B cell (primary cell): ENCODE data around the gene ODAD4. TPM values are rescaled to one million over a fixed set of nuclear protein-coding genes. Genes with fewer than 3 reads are reported as not detected.

Experiments used
- ATAC-seq: fragments of 200-7000 bp; cut with Tn5 transposase; one replicate; pipeline ENCODE4 v1.10.0; 2021; ENCODE audit warnings: low read depth, mild to moderate bottlenecking, moderate number of reproducible peaks, moderate library complexity
- CTCF ChIA-PET: fragments of 350-600 bp; sonication (Branson Sonifier 250); formaldehyde crosslinking; loops from one replicate; lab custom pipeline; 2021; ENCODE audit warnings: antibody characterized with exemption, inconsistent platforms; lab: Charles Lee
- POLR2A ChIA-PET: fragments of 350-600 bp; sonication (Branson Sonifier 250); formaldehyde crosslinking; loops from one replicate; lab custom pipeline; 2021; ENCODE audit warnings: antibody characterized with exemption; lab: Charles Lee
- DNase-seq: peaks from one replicate; pipeline ENCODE4 v3.0.0; 2013
- H2AFZ ChIP-seq: 2 replicates; pipeline ENCODE4 v1.6.1; 2012; ENCODE audit warnings: mild to moderate bottlenecking, low read depth, low read length; ENCODE audit not compliant: insufficient read depth, poor library complexity, severe bottlenecking
- H3K27ac ChIP-seq, 2 donors: 1 replicate in 1 of 2; 2 replicates in 1 of 2; pipeline ENCODE4 v1.5.1; 2012 to 2013; ENCODE audit warnings: low read length in 2 of 2, mild to moderate bottlenecking in 2 of 2, moderate library complexity in 1 of 2
- H3K27me3 ChIP-seq, 4 experiments: fragments of 200-600 bp in 1 of 4; sonication (generic) in 1 of 4; replicated peaks in 1 of 4; 1 replicate in 2 of 4; 2 replicates in 2 of 4; pipeline versions ENCODE4 v1.6.1 to v1.7.0; 2013 to 2016; ENCODE audit warnings: low read length in 3 of 4, mild to moderate bottlenecking in 2 of 4, mixed read lengths in 1 of 4, moderate library complexity in 1 of 4; ENCODE audit not compliant: insufficient read depth in 4 of 4, control insufficient read depth in 3 of 4; ENCODE audit errors: control extremely low read depth in 1 of 4
- H3K36me3 ChIP-seq, 2 experiments: replicated peaks in 1 of 2; 1 replicate in 1 of 2; 2 replicates in 1 of 2; pipeline versions ENCODE4 v1.6.1 to v1.7.1; 2013; ENCODE audit warnings: low read length in 1 of 2; ENCODE audit not compliant: insufficient read depth in 2 of 2, control insufficient read depth in 1 of 2; ENCODE audit errors: control extremely low read depth in 1 of 2, extremely low read depth in 1 of 2
- H3K4me1 ChIP-seq, 2 donors: fragments of 200-600 bp in 1 of 2; sonication (generic) in 1 of 2; 1 replicate in 1 of 2; 2 replicates in 1 of 2; pipeline versions ENCODE4 v1.5.1 to v1.6.1; 2013 to 2017; ENCODE audit warnings: low read length in 2 of 2; ENCODE audit not compliant: control insufficient read depth in 2 of 2, insufficient read depth in 2 of 2
- H3K4me2 ChIP-seq: replicated peaks from 2 replicates; pipeline ENCODE3; 2012; ENCODE audit warnings: mild to moderate bottlenecking, low read depth, low read length; ENCODE audit not compliant: poor library complexity, severe bottlenecking
- H3K4me3 ChIP-seq, 5 experiments: fragments of 200-600 bp in 1 of 5; sonication (generic) in 1 of 5; 1 replicate in 3 of 5; 2 replicates in 2 of 5; pipeline versions ENCODE4 v1.5.1 to v1.7.0; 2011 to 2016; ENCODE audit warnings: low read length in 4 of 5, mild to moderate bottlenecking in 4 of 5, low read depth in 2 of 5, control low read depth in 1 of 5, moderate library complexity in 1 of 5; ENCODE audit not compliant: insufficient read depth in 1 of 5; ENCODE audit errors: control extremely low read depth in 1 of 5, extremely low read depth in 1 of 5
- H3K79me2 ChIP-seq: fragments of 200-600 bp; sonication (generic); one replicate; pipeline ENCODE4 v1.6.0; 2016; ENCODE audit warnings: low read length; ENCODE audit not compliant: control insufficient read depth, insufficient read depth
- H3K9ac ChIP-seq: fragments of 200-600 bp; sonication (generic); 2 replicates; pipeline ENCODE4 v1.6.1; 2017; ENCODE audit warnings: mild to moderate bottlenecking, low read length, moderate library complexity
- H3K9me3 ChIP-seq, 3 donors: one replicate each; pipeline versions ENCODE4 v1.6.1 to v1.7.1; 2013; ENCODE audit warnings: low read length in 2 of 3; ENCODE audit not compliant: control insufficient read depth in 2 of 3, insufficient read depth in 1 of 3; ENCODE audit errors: control extremely low read depth in 1 of 3
- H4K20me1 ChIP-seq: 2 replicates; pipeline ENCODE4 v1.6.0; 2012; ENCODE audit warnings: mild to moderate bottlenecking, low read length; ENCODE audit not compliant: insufficient read depth, control insufficient read depth, poor library complexity, severe bottlenecking
- H3K27ac Mint-ChIP-seq: one replicate; pipeline ENCODE4 v1.8.0; 2021; ENCODE audit warnings: mixed read lengths
- H3K27me3 Mint-ChIP-seq: one replicate; pipeline ENCODE4 v1.8.0; 2021; ENCODE audit warnings: mixed read lengths
- H3K4me1 Mint-ChIP-seq: one replicate; pipeline ENCODE4 v1.8.0; 2021; ENCODE audit warnings: mixed read lengths
- H3K4me3 Mint-ChIP-seq: one replicate; pipeline ENCODE4 v1.8.0; 2021; ENCODE audit warnings: mixed read lengths
- H3K9me3 Mint-ChIP-seq: one replicate; pipeline ENCODE4 v1.8.0; 2022; ENCODE audit warnings: mixed read lengths; ENCODE audit not compliant: insufficient read depth
- EZH2 ChIP-seq: IDR thresholded peaks from 2 replicates; pipeline ENCODE4 v1.6.1; 2012; ENCODE audit warnings: borderline replicate concordance, low read depth, mild to moderate bottlenecking, moderate library complexity, low read length; ENCODE audit not compliant: insufficient read depth, poor library complexity, severe bottlenecking
- WGBS: methylation state at CpG from one replicate; pipeline ENCODE4 v1.1.5; 2013; ENCODE audit warnings: missing lambda C conversion rate; ENCODE audit not compliant: insufficient coverage; 5-methylcytosine and 5-hydroxymethylcytosine counted together
- intact Hi-C: fragments of 100-400 bp; cut with micrococcal nuclease; formaldehyde crosslinking; loops from one replicate; pipeline ENCODE4 v1.10.0; 2022
- polyA plus RNA-seq: library from polyadenylated mRNA; depleted of rRNA; stranded (reverse); fragments of >200 nt; gene quantifications from 2 replicates; pipeline ENCODE4 v1.2.3, GENCODE V29; 2012
- total RNA-seq, 2 donors: library from RNA; stranded (reverse); fragments of 120-200 nt in 1 of 2; gene quantifications; 1 replicate in 1 of 2; 2 replicates in 1 of 2; pipeline versions ENCODE4 v1.2.3 to v1.2.4, GENCODE V29; 2013 to 2022
- TF ChIP-seq, protein P1 (sequence below): fragments of 200-600 bp; IDR thresholded peaks from one replicate; pipeline ENCODE4 v1.8.0; 2022; ENCODE audit warnings: antibody characterized with exemption, mild to moderate bottlenecking

Gene ODAD4
- total and polyA plus RNA-seq, 2 donors (not counting 1 experiment from before 2014, with no cell fraction given): 0.27 TPM; not detected in 1

DNA sequence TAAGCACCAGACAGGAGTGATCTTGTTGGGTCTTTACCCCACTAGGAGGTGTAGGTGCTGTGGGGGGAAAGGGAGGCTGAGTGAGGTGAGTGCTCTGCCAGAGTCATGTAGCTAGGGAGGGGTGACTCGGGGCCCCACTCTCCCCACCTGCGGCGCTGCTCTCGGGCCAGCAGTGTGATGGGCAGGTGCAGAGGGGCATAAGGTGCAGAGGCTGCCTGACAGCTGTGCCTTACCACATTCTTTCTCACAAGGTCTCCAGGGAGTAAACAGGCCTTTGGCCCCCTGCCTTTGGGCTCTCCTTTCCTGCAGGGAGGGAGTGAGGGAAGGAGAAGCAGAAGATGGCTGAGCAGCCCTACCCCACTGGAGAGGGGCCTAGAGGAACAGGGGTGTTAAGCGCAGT, 31.7 kb downstream of the ODAD4 start:
- Histone ChIP-seq H3K4me2 (no peak overlapping the region), H3K79me2 (peaks cover 10% of the 10 kb centered on the region), H3K4me3 (no peak overlapping the region), H3K4me1 (peaks cover 7 to 16% of the 10 kb centered on the region in 2 donors), H2AFZ (no peak overlapping the region), H3K9me3 (no peaks in the 10 kb centered on the region), H4K20me1 (peaks cover 4% of the 10 kb centered on the region), H3K27me3 (no peaks in the 10 kb centered on the region), H3K27ac (no peak overlapping the region), H3K36me3 (no peaks in the 10 kb centered on the region), H3K9ac (no peak overlapping the region)
- no peak for ATAC-seq
- WGBS: 100% methylated on average over 1 of the region's 5 CpGs
- H3K4me3 Mint-ChIP-seq: no peak overlapping the region
- no peaks in the 10 kb centered on the region for H3K27me3 Mint-ChIP-seq
- ChIA-PET CTCF (interaction anchor here (0.7 to 11.6 kb wide), 15 partner anchors 11 to 219 kb away, joined by 3 to 115 read pairs (median 10); partner anchors contain the start of genes DHX58, DNAJC7, HSPB9 and KAT2A), POLR2A (no interaction called here)
- peaks cover 12% of the 10 kb centered on the region for H3K4me1 Mint-ChIP-seq
- intact Hi-C loops: loop anchor here (2.0 to 10.0 kb wide), 2 partner anchors 31 to 227 kb away; partner anchors contain the start of genes HAP1 and ODAD4
- no peak overlapping the region for H3K27ac Mint-ChIP-seq
- no peak for DNase-seq
- H3K9me3 Mint-ChIP-seq: no peaks in the 10 kb centered on the region
- no peak for TF ChIP-seq EZH2
- TF ChIP-seq, protein P1, sequence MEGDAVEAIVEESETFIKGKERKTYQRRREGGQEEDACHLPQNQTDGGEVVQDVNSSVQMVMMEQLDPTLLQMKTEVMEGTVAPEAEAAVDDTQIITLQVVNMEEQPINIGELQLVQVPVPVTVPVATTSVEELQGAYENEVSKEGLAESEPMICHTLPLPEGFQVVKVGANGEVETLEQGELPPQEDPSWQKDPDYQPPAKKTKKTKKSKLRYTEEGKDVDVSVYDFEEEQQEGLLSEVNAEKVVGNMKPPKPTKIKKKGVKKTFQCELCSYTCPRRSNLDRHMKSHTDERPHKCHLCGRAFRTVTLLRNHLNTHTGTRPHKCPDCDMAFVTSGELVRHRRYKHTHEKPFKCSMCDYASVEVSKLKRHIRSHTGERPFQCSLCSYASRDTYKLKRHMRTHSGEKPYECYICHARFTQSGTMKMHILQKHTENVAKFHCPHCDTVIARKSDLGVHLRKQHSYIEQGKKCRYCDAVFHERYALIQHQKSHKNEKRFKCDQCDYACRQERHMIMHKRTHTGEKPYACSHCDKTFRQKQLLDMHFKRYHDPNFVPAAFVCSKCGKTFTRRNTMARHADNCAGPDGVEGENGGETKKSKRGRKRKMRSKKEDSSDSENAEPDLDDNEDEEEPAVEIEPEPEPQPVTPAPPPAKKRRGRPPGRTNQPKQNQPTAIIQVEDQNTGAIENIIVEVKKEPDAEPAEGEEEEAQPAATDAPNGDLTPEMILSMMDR: no peak

DNA sequence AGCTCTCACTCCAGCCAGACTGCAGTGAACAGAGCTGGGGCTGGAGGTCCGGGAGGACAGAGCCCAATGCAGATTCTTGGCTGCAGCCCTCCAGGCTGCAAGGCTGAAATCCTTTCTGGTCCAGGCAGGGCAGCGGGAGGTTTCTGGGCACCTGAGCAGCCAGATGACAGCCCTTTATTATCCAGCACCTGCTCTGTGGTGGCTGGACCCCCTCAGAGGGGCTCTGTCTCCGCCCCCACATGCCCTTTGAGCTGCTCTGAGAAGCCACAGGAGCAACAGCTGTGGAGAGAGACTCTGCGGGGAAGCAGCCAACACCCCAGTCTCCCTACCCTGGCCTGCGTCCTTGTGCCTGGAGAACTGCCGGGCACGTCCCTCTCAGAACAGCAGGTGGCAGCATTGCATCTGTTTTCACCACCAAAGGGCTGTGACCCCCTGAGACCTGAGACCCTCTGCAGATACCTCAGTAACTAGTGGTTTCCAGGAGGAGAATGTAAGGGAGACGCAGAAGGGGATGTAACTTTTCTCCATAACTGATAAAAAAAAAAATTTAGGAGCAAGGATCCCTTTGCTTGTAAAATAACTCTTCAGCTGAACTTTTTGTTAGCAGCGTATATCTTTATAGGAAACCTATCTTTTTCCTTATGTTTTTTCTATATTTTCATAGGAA, 32.5 kb downstream of the ODAD4 start:
- H3K27ac ChIP-seq: no peak overlapping the region
- no peak overlapping the region for H3K4me3 ChIP-seq
- intact Hi-C loops: loop anchor here (1.0 to 10.0 kb wide), 7 partner anchors 32 to 228 kb away; partner anchors contain the start of genes HAP1 and ODAD4
- peak; percentile 26 for ATAC-seq
- H3K4me2 ChIP-seq: no peak overlapping the region
- POLR2A ChIA-PET: interaction anchor here (0.6 to 1.1 kb wide), 3 partner anchors 57 to 567 kb away, joined by 3 to 7 read pairs (median 6); partner anchors contain the start of gene NKIRAS2
- no peaks in the 10 kb centered on the region for H3K9me3 ChIP-seq
- 15% methylated on average over 7 of the region's 9 CpGs for WGBS
- no peak overlapping the region for H3K9ac ChIP-seq
- TF ChIP-seq EZH2: no peak
- TF ChIP-seq, protein P1: peak; percentile 87
- no peaks in the 10 kb centered on the region for H3K27me3 ChIP-seq
- Mint-ChIP-seq H3K4me1 (peaks cover 20% of the 10 kb centered on the region), H3K4me3 (no peak overlapping the region), H3K9me3 (no peaks in the 10 kb centered on the region), H3K27ac (no peak overlapping the region), H3K27me3 (no peaks in the 10 kb centered on the region)
- H3K36me3 ChIP-seq: no peaks in the 10 kb centered on the region
- H3K79me2 ChIP-seq: peaks cover 17% of the 10 kb centered on the region
- CTCF ChIA-PET: interaction anchor here (0.7 to 11.6 kb wide), 34 partner anchors 9 to 444 kb away, joined by 3 to 115 read pairs (median 5); partner anchors contain the start of genes DHX58, DNAJC7, GHDC and HSPB9
- DNase-seq: peak; percentile 82
- no peak overlapping the region for H2AFZ ChIP-seq
- peaks cover 10% of the 10 kb centered on the region for H4K20me1 ChIP-seq
- H3K4me1 ChIP-seq: peaks cover 13 to 24% of the 10 kb centered on the region in 2 donors
